Gastroesophageal sphincter (tissue), 3 donors: ENCODE results near the gene ARF3.

Experiments
- POLR2AphosphoS5 ChIP-seq: sonication (generic); formaldehyde crosslinking; IDR thresholded peaks from one replicate; pipeline ENCODE4 v1.6.1; 2017; ENCODE audit warnings: antibody characterized with exemption
- TF ChIP-seq, protein P1 (sequence below), 4 experiments: fragments of 200-600 bp in 2 of 4; fragments of 450-650 bp in 2 of 4; sonication (generic) in 1 of 4; IDR thresholded peaks; one replicate each; pipeline ENCODE4 v1.5.1; 2017 to 2019; ENCODE audit warnings: antibody characterized with exemption in 4 of 4, mild to moderate bottlenecking in 2 of 4, moderate library complexity in 2 of 4

DNA sequence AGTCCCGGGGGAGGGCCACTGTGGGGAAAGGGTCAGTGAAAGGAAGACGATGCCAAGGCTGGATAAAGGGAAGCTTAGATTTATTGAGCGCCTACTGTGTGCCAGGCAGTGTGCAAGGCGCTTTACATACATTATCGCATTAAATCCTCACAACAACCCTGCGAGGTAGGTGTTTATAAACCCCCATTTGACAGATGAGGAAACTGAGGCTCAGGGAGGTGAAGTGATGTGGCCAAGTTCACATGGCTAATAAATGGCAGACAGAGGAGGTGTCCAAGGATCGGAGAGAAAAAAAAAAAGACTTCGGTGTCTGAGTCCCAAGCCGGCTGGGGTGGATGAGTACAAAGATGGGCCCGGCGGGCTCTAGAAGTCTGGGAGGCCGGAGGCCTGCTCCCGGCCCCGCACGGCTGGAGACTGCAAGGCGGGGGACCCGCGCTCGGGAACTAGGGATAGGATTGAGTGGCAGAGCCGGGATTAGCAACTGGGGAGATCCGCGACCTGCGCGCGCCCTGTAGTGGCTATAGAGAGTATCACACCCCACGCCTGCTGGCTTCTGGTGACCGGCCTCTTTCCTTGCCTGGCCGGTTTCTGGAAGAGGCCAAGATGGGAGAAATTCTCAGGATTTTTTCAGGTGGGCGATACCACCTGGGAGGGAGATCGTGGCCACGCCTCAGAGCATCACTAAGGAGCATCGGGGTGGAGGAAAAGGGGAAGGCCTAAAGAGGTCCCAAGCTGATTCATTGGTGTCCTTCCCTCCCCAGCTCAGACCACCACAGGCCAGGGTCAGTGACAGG is 38.0 kb upstream of the ARF3 start:
- TF ChIP-seq, protein P1, sequence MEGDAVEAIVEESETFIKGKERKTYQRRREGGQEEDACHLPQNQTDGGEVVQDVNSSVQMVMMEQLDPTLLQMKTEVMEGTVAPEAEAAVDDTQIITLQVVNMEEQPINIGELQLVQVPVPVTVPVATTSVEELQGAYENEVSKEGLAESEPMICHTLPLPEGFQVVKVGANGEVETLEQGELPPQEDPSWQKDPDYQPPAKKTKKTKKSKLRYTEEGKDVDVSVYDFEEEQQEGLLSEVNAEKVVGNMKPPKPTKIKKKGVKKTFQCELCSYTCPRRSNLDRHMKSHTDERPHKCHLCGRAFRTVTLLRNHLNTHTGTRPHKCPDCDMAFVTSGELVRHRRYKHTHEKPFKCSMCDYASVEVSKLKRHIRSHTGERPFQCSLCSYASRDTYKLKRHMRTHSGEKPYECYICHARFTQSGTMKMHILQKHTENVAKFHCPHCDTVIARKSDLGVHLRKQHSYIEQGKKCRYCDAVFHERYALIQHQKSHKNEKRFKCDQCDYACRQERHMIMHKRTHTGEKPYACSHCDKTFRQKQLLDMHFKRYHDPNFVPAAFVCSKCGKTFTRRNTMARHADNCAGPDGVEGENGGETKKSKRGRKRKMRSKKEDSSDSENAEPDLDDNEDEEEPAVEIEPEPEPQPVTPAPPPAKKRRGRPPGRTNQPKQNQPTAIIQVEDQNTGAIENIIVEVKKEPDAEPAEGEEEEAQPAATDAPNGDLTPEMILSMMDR (IDR thresholded peaks at IDR 0.05) = peak in 3 of 4 experiments; percentile 75 to 92 (median 84)
- no peak for TF ChIP-seq POLR2AphosphoS5
